ENCODE measurements around the gene THPO.
"Not testable (repeated sequence)": the region's sequence is repeated elsewhere in the genome, so short reads cannot be mapped to it uniquely, and the experiment has no call there.

The THPO gene

GRCh38 chr3:184350618-184351017, 27.4 kb downstream of the THPO start:
- H3K9ac ChIP-seq (ENCODE audit: low read length) = no peak overlapping the region
- no peaks in the 10 kb centered on the region for H3K27me3 ChIP-seq (ENCODE audit: control insufficient read depth, insufficient read depth, low read length)
- no peaks in the 10 kb centered on the region for H3K9me3 ChIP-seq (ENCODE audit: control insufficient read depth, low read length)
- peaks cover 37% of the 10 kb centered on the region for H3K4me1 ChIP-seq (ENCODE audit: control insufficient read depth, insufficient read depth, low read length)
- no peaks in the 10 kb centered on the region for H3K36me3 ChIP-seq (ENCODE audit: control insufficient read depth, insufficient read depth, low read length)
- H3K4me3 ChIP-seq (ENCODE audit: low read length) = no peak overlapping the region

- peaks cover 42% of the 10 kb centered on the region for H3K4me1 ChIP-seq (ENCODE audit: control insufficient read depth, insufficient read depth, low read length)
- H3K4me3 ChIP-seq (ENCODE audit: low read length) = no peak overlapping the region
- H3K36me3 ChIP-seq (ENCODE audit: control insufficient read depth, insufficient read depth, low read length) = no peaks in the 10 kb centered on the region
- H3K9me3 ChIP-seq (ENCODE audit: control insufficient read depth, low read length) = no peaks in the 10 kb centered on the region
- no peak overlapping the region for H3K9ac ChIP-seq (ENCODE audit: low read length)
- H3K27me3 ChIP-seq (ENCODE audit: control insufficient read depth, insufficient read depth, low read length) = no peaks in the 10 kb centered on the region
These were observed 28.2 kb downstream of the THPO start for GRCh38 chr3:184349563-184350470.

- H3K4me3 ChIP-seq (ENCODE audit: low read length) = no peak overlapping the region
- no peak overlapping the region for H3K9ac ChIP-seq (ENCODE audit: low read length)
- no peaks in the 10 kb centered on the region for H3K9me3 ChIP-seq (ENCODE audit: control insufficient read depth, low read length)
- peaks cover 41% of the 10 kb centered on the region for H3K4me1 ChIP-seq (ENCODE audit: control insufficient read depth, insufficient read depth, low read length)
- H3K36me3 ChIP-seq (ENCODE audit: control insufficient read depth, insufficient read depth, low read length) = no peaks in the 10 kb centered on the region
- no peaks in the 10 kb centered on the region for H3K27me3 ChIP-seq (ENCODE audit: control insufficient read depth, insufficient read depth, low read length)
These were observed 30.0 kb downstream of the THPO start for GRCh38 chr3:184348057-184348382.

- Histone ChIP-seq H3K4me1 (ENCODE audit: control insufficient read depth, insufficient read depth, low read length) (peaks cover 39% of the 10 kb centered on the region), H3K36me3 (ENCODE audit: control insufficient read depth, insufficient read depth, low read length) (no peaks in the 10 kb centered on the region), H3K4me3 (ENCODE audit: low read length) (no peak overlapping the region), H3K9me3 (ENCODE audit: control insufficient read depth, low read length) (no peaks in the 10 kb centered on the region), H3K27me3 (ENCODE audit: control insufficient read depth, insufficient read depth, low read length) (no peaks in the 10 kb centered on the region), H3K9ac (ENCODE audit: low read length) (no peak overlapping the region)
These were observed 30.5 kb downstream of the THPO start for GRCh38 chr3:184347321-184348056.

- no peaks in the 10 kb centered on the region for H3K36me3 ChIP-seq (ENCODE audit: control insufficient read depth, insufficient read depth, low read length)
- peaks cover 37% of the 10 kb centered on the region for H3K4me1 ChIP-seq (ENCODE audit: control insufficient read depth, insufficient read depth, low read length)
- H3K9ac ChIP-seq (ENCODE audit: low read length) = no peak overlapping the region
- H3K9me3 ChIP-seq (ENCODE audit: control insufficient read depth, low read length) = no peaks in the 10 kb centered on the region
- H3K4me3 ChIP-seq (ENCODE audit: low read length) = no peak overlapping the region
- no peaks in the 10 kb centered on the region for H3K27me3 ChIP-seq (ENCODE audit: control insufficient read depth, insufficient read depth, low read length)
These were observed 31.4 kb downstream of the THPO start for GRCh38 chr3:184346480-184347190.

- Histone ChIP-seq H3K4me1 (ENCODE audit: control insufficient read depth, insufficient read depth, low read length) (peaks cover 37% of the 10 kb centered on the region), H3K9ac (ENCODE audit: low read length) (no peak overlapping the region), H3K27me3 (ENCODE audit: control insufficient read depth, insufficient read depth, low read length) (no peaks in the 10 kb centered on the region), H3K9me3 (ENCODE audit: control insufficient read depth, low read length) (no peaks in the 10 kb centered on the region), H3K36me3 (ENCODE audit: control insufficient read depth, insufficient read depth, low read length) (no peaks in the 10 kb centered on the region), H3K4me3 (ENCODE audit: low read length) (no peak overlapping the region)
These were observed 32.5 kb downstream of the THPO start for GRCh38 chr3:184345317-184346144.

GRCh38 chr3:184344579-184345316, 33.3 kb downstream of the THPO start:
- Histone ChIP-seq H3K9me3 (ENCODE audit: control insufficient read depth, low read length) (no peaks in the 10 kb centered on the region), H3K4me3 (ENCODE audit: low read length) (no peak overlapping the region), H3K27me3 (ENCODE audit: control insufficient read depth, insufficient read depth, low read length) (no peaks in the 10 kb centered on the region), H3K36me3 (ENCODE audit: control insufficient read depth, insufficient read depth, low read length) (no peaks in the 10 kb centered on the region), H3K4me1 (ENCODE audit: control insufficient read depth, insufficient read depth, low read length) (peaks cover 34% of the 10 kb centered on the region), H3K9ac (ENCODE audit: low read length) (no peak overlapping the region)

GRCh38 chr3:184343200-184343876, 34.7 kb downstream of the THPO start:
- H3K36me3 ChIP-seq (ENCODE audit: control insufficient read depth, insufficient read depth, low read length) = no peaks in the 10 kb centered on the region
- H3K9ac ChIP-seq (ENCODE audit: low read length) = no peak overlapping the region

GRCh38 chr3:184341925-184342324, 36.1 kb downstream of the THPO start:
- Histone ChIP-seq H3K4me3 (ENCODE audit: low read length) (no peak overlapping the region), H3K27me3 (ENCODE audit: control insufficient read depth, insufficient read depth, low read length) (no peaks in the 10 kb centered on the region)

More at GRCh38 chr3:184343200-184343876, 34.7 kb downstream of the THPO start:
- peaks cover 32% of the 10 kb centered on the region for H3K4me1 ChIP-seq (ENCODE audit: control insufficient read depth, insufficient read depth, low read length)
- H3K4me3 ChIP-seq (ENCODE audit: low read length) = no peak overlapping the region
- H3K27me3 ChIP-seq (ENCODE audit: control insufficient read depth, insufficient read depth, low read length) = no peaks in the 10 kb centered on the region
- no peaks in the 10 kb centered on the region for H3K9me3 ChIP-seq (ENCODE audit: control insufficient read depth, low read length)

GRCh38 chr3:184339451-184340135, 38.4 kb downstream of the THPO start:
- H3K4me1 ChIP-seq (ENCODE audit: control insufficient read depth, insufficient read depth, low read length) = peaks cover 44% of the 10 kb centered on the region
- H3K9me3 ChIP-seq (ENCODE audit: control insufficient read depth, low read length); H3K27me3 ChIP-seq (ENCODE audit: control insufficient read depth, insufficient read depth, low read length); H3K9ac ChIP-seq (ENCODE audit: low read length); H3K36me3 ChIP-seq (ENCODE audit: control insufficient read depth, insufficient read depth, low read length); H3K4me3 ChIP-seq (ENCODE audit: low read length): not testable (repeated sequence)

More at GRCh38 chr3:184341925-184342324, 36.1 kb downstream of the THPO start:
- no peak overlapping the region for H3K9ac ChIP-seq (ENCODE audit: low read length)
- peaks cover 43% of the 10 kb centered on the region for H3K4me1 ChIP-seq (ENCODE audit: control insufficient read depth, insufficient read depth, low read length)
- H3K36me3 ChIP-seq (ENCODE audit: control insufficient read depth, insufficient read depth, low read length) = no peaks in the 10 kb centered on the region
- H3K9me3 ChIP-seq (ENCODE audit: control insufficient read depth, low read length) = no peaks in the 10 kb centered on the region

Data from mucosa of stomach (tissue), 1 donor.